ENCODE data around the gene IFI30. TPM values are rescaled to one million over a fixed set of nuclear protein-coding genes. Genes with fewer than 3 reads are reported as not detected.
"Not testable (repeated sequence)": the region's sequence is repeated elsewhere in the genome, so short reads cannot be mapped to it uniquely, and the experiment has no call there.

Gene IFI30
- total RNA-seq, 4 donors from 2014 or later = 10.0 to 50.8 (median 32.8) TPM

DNA sequence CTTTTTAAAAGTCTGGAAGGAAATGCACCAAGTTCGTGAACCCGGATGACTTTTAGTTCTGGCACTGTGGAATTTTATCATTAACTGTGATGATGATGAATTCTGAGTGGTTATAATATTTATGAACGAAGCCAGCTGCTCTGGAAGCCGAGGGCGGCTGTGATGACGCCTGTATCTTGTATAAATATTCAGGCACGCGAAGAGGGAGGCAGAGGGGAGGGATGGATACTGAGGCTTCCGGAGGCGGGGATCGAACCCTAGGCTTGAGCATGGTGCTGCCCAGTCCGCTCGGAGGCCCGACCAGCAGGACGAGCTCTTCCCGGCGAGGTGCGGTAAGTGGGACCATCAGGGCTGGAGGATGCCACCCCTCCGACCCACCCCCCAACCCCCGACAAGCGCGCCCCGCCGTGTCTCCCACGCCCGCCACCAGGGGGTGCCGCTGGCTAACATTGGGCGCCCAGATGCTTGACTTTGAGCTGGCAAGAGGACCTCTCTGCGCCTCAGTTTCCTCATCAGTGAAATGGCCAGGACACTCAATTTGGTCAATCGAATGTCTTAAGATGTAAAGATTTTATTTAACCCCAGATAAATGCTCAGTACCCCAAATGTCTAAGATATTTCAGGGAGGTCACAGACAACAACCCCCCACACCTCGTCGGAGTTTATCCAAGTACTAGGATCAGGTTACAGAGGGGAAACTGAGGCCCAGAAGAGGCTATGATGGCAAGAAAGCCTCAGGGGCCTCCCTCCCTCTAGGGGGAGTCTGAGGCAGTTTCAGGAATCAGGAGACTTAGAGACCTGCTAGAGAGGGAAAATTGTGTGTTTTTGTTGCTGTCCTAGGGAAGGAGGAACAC lies 34.7 kb downstream of the IFI30 start:
- intact Hi-C loops (cut with DNase I; ENCODE audit: low total_unique reads) (loop anchor here (10.0 kb wide), 1 partner anchor 206 kb away; the partner anchor contains the start of gene SSBP4), in situ Hi-C loops (cut with MboI; ENCODE audit: low pct_ligation_motif_present in 1 of 4, low pct_unique_long_range_greater_than_20kb in 1 of 4, low sequenced_read_pairs in 3 of 4) (loop anchor here in 1 of 4 donors (25.0 kb wide), 1 partner anchor 129 kb away; the partner anchor contains the start of gene PGPEP1)
- H3K27ac ChIP-seq = no peak overlapping the region
- peaks cover 0 to 19% (median 15%) of the 10 kb centered on the region in 4 donors for H3K4me1 ChIP-seq
- H3K9me3 ChIP-seq = no peaks in the 10 kb centered on the region
- DNase-seq = peak; percentile 38
- no peak overlapping the region for H3K4me3 ChIP-seq
- TF ChIP-seq, protein P1, sequence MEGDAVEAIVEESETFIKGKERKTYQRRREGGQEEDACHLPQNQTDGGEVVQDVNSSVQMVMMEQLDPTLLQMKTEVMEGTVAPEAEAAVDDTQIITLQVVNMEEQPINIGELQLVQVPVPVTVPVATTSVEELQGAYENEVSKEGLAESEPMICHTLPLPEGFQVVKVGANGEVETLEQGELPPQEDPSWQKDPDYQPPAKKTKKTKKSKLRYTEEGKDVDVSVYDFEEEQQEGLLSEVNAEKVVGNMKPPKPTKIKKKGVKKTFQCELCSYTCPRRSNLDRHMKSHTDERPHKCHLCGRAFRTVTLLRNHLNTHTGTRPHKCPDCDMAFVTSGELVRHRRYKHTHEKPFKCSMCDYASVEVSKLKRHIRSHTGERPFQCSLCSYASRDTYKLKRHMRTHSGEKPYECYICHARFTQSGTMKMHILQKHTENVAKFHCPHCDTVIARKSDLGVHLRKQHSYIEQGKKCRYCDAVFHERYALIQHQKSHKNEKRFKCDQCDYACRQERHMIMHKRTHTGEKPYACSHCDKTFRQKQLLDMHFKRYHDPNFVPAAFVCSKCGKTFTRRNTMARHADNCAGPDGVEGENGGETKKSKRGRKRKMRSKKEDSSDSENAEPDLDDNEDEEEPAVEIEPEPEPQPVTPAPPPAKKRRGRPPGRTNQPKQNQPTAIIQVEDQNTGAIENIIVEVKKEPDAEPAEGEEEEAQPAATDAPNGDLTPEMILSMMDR (IDR thresholded peaks at IDR 0.05) = peak; percentile 38 to 77 (median 72)
- TF ChIP-seq POLR2A (IDR thresholded peaks at IDR 0.05) = no peak
- WGBS, 2 donors (ENCODE audit: low coverage in 1 of 2) = 20 to 33% methylated on average over 3 to 24 of the region's 32 CpGs
- H3K27me3 ChIP-seq = peaks cover 12% of the 10 kb centered on the region
- H3K36me3 ChIP-seq = no peaks in the 10 kb centered on the region

DNA sequence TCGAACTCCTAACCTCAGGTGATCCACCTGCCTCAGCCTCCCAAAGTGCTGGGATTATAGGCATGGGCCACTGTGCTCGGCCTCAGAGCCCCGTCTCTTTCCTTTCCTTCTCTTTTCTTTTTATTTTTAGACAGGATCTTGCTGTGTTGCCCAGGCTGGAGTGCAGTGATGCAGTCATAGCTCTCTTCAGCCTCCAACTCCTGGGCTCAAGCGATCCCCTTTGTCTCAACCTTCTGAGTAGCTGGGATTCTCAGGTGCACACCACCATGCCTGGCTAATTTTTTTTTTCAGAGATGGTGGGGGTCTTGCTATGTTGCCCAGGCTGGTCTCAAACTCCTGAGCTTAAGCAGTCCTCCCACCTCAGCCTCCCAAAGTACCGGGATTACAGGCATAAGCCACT lies 36.3 kb downstream of the IFI30 start:
- WGBS, 2 donors (ENCODE audit: low coverage in 1 of 2) = 82 to 95% methylated on average over 3 to 5 of the region's 5 CpGs
- DNase-seq, H3K9me3 ChIP-seq, H3K27ac ChIP-seq, H3K4me3 ChIP-seq, H3K36me3 ChIP-seq: not testable (repeated sequence)
- in situ Hi-C loops (cut with MboI; ENCODE audit: low pct_ligation_motif_present in 1 of 4, low pct_unique_long_range_greater_than_20kb in 1 of 4, low sequenced_read_pairs in 3 of 4) = loop anchor here in 1 of 4 donors (25.0 kb wide), 1 partner anchor 127 kb away; the partner anchor contains the start of gene PGPEP1
- intact Hi-C loops (cut with DNase I; ENCODE audit: low total_unique reads) = loop anchor here (10.0 kb wide), 1 partner anchor 205 kb away; the partner anchor contains the start of gene SSBP4
- peaks cover 0 to 11% (median 8%) of the 10 kb centered on the region in 4 donors for H3K4me1 ChIP-seq
- peaks cover 12% of the 10 kb centered on the region for H3K27me3 ChIP-seq

DNA sequence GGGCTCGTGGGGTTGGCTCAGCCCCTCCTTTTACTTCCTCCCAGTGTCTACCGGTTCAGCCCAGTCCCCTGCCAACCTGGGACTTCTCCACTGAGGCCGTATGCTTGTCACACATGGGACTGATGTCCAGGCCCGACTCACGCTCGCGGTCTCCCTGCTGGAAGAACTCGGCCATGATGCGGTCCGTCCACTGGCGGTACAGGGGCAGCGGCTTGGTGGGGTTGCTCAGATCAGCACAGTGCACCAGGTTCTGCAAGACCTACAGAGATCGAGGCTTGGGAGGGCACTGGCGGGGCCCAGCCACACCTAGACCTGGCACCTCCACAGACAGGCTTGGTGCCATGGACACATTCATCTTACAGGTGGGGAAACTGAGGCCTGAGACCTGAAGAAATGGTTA lies 38.1 kb downstream of the IFI30 start:
- H3K4me3 ChIP-seq = no peak overlapping the region
- peaks cover 12% of the 10 kb centered on the region for H3K27me3 ChIP-seq
- no peak for TF ChIP-seq POLR2A (IDR thresholded peaks at IDR 0.05)
- TF ChIP-seq, protein P1 (IDR thresholded peaks at IDR 0.05) = no peak
- no peak for TF ChIP-seq POLR2AphosphoS5 (IDR thresholded peaks at IDR 0.05)
- no peak for TF ChIP-seq EP300 (IDR thresholded peaks at IDR 0.05; ENCODE audit: low read depth)
- WGBS, 2 donors (ENCODE audit: low coverage in 1 of 2) = 81% methylated on average over 14 of the region's 14 CpGs; no CpG with 5 or more reads in 1 of the 2 donors
- no peaks in the 10 kb centered on the region for H3K36me3 ChIP-seq
- intact Hi-C loops (cut with DNase I; ENCODE audit: low total_unique reads) (loop anchor here (2.0 kb wide), 1 partner anchor 39 kb away; no protein-coding TSS in a partner anchor), in situ Hi-C loops (cut with MboI; ENCODE audit: low pct_ligation_motif_present in 1 of 4, low pct_unique_long_range_greater_than_20kb in 1 of 4, low sequenced_read_pairs in 3 of 4) (loop anchor here in 1 of 4 donors (25.0 kb wide), 1 partner anchor 126 kb away; the partner anchor contains the start of gene PGPEP1)
- H3K4me1 ChIP-seq = no peaks in the 10 kb centered on the region
- no peak for DNase-seq
- H3K9me3 ChIP-seq = no peaks in the 10 kb centered on the region
- no peak overlapping the region for H3K27ac ChIP-seq

DNA sequence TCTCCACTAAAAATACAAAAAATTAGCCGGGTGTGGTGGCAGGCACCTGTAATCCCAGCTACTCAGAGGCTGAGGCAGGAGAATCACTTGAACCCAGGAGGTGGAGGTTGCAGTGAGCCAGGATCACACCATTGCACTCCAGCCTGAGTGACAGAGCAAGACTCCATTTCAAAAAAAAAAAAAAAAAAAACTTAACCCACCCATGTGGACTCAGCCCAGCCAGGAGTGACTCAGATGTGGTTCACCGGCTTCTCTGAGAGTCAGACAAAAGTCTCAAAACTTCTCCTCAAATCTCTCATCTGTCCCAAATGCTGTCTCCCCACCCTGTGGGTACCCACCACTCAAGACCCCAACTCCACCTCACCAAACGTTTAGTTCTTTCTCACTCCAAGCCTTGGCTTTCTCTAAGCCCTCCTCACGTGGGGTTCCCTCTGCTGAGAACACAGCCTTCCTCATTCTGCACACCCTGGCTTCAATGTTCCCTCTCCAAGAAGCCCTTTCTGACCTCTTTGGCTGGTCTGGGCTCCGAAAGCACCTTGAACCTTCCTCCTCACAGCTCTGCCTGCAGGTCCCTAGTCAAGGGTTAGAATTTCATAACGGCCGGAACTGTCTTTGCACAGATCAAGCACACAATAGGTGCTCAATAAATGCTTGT lies 41.3 kb downstream of the IFI30 start:
- no peak for TF ChIP-seq EP300 (IDR thresholded peaks at IDR 0.05; ENCODE audit: low read depth)
- no peak for TF ChIP-seq POLR2A (IDR thresholded peaks at IDR 0.05)
- TF ChIP-seq, protein P1 (IDR thresholded peaks at IDR 0.05) = no peak
- no peak for TF ChIP-seq POLR2AphosphoS5 (IDR thresholded peaks at IDR 0.05)
- Histone ChIP-seq H3K9me3 (no peaks in the 10 kb centered on the region), H3K4me3 (no peak overlapping the region), H3K36me3 (no peaks in the 10 kb centered on the region), H3K4me1 (no peaks in the 10 kb centered on the region), H3K27me3 (no peaks in the 10 kb centered on the region), H3K27ac (no peak overlapping the region)
- DNase-seq = no peak
- intact Hi-C loops (cut with DNase I; ENCODE audit: low total_unique reads) = no loop called here
- in situ Hi-C loops (cut with MboI; ENCODE audit: low pct_ligation_motif_present in 1 of 4, low pct_unique_long_range_greater_than_20kb in 1 of 4, low sequenced_read_pairs in 3 of 4) = loop anchor here in 1 of 4 donors (25.0 kb wide), 1 partner anchor 122 kb away; the partner anchor contains the start of gene PGPEP1
- WGBS, 2 donors (ENCODE audit: low coverage in 1 of 2) = 61% methylated on average over 3 to 7 of the region's 7 CpGs
